HG02759 (cell line): Measurements from ENCODE around the gene SPRED3.

Experiments used
- ATAC-seq: cut with Tn5 transposase; IDR thresholded peaks from one replicate; pipeline ENCODE4 v1.9.1; 2021; ENCODE audit warnings: mild to moderate bottlenecking, moderate library complexity; ENCODE audit not compliant: unreplicated experiment

The SPRED3 gene

DNA sequence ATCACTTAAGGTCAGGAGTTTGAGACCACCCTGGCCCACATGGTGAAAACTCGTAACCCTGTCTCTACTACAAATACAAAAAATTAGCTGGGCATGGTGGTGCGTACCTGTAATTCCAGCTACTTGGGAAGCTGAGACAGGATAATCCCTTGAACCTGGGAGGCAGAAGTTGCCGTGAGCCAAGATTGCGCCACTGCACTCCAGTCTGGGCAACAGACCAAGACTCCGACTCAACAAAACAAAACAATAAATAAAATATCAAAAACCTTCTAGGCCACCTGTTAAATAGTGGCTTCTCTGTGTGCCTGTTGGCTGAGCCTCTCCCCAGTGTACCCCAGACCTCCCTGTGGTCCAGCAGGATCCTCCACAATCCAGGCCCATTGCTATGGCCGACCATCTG, 17.4 kb upstream of the SPRED3 start:
- no peak for ATAC-seq

DNA sequence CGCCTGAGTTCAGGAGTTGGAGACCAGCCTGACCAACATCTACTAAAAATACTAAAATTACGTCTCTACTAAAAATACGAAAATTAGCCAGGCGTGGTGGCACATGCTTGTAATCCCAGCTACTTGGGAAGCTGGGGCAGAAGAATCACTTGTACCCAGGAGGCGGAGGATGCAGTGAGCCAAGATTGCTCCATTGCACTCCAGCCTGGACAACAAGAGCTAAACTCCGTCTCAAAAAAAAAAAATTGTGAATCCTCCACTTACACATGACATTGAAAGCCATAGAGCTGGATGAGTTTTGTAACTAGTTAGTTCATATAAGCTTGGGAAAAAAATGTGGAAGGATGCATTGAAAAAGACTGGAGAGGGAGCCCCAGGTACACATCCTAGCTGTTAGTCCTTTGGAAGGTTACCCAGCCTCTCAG, 14.6 kb upstream of the SPRED3 start:
- no peak for ATAC-seq

DNA sequence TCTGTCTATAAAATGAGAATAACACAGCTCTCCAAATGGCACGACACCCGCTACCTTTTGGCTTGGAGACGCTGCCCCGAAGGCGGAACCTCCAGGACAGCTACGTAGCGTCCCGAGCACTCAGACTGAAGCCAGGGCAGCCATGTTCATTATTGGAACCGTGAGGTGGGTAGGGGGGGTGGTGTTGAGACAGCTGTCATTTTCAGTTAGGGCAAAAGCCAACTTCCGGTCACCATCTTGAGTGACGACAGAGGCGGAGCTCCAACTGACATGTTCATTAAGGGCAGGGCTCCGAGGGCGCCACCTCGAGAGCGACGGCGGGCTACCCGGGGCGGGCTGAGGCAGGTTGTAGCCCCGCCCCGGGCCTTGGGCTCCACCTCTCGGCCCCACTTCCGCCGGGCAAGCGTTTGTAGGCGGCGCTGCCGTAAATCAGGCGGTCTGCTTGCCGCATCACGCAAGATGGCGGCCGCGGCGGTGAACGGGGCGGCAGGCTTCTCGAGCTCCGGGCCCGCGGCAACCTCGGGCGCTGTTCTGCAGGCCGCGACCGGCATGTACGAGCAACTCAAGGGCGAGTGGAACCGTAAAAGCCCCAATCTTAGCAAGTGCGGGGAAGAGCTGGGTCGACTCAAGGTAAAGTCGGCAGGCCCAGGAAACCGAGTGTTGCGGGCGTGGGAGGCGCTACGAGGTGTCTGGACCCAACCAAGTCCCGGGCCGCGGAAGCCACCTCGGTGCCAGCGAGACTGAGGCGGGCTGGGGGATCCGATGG, 14.0 kb upstream of the SPRED3 start, which contains the start of gene PSMD8:
TSS of gene PSMD8 (plus strand) at position 240 of the 766 bp plus-strand sequence. CDS start at position 271, 31 bp downstream.
- ATAC-seq: peak; percentile 95

DNA sequence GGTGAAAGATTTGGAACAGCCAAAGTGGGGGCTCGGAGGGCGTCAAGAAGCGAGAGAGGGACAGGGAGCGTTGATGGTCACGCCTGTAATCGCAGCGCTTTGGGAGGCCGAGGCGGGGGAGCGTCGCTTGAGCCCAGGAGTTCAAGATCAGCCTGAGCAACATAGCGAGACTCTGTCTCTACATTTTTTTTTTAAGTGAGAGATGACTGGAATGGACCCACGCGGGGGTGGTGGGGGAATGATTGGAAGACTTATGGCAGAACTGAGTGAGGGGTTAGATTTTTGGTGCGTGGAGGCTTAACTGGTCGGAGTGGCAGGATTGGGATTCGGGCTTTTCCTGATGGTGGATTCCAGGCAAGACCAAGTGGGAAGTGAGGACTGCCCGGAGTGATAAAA, 13.4 kb upstream of the SPRED3 start:
- ATAC-seq: peak; percentile 1

DNA sequence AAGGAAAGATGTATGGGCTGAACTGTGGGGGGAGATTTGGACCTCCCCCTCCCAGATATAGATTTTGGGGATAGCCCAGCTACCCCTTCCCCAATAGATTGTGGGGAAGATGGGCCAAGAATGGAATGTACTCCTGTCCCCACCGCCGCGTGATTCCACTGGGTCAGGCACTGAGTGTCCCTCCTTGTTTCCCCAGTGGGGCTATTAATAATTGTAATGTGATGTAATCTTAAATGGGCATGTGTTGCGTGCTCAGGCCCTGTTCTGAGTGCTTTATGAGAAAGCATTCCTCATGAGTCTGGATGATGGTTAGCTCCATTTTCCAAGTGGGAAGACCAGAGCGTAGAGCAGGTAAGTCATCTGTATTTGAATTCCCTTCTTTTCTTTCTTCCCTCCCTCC, 12.7 kb upstream of the SPRED3 start:
- no peak for ATAC-seq

DNA sequence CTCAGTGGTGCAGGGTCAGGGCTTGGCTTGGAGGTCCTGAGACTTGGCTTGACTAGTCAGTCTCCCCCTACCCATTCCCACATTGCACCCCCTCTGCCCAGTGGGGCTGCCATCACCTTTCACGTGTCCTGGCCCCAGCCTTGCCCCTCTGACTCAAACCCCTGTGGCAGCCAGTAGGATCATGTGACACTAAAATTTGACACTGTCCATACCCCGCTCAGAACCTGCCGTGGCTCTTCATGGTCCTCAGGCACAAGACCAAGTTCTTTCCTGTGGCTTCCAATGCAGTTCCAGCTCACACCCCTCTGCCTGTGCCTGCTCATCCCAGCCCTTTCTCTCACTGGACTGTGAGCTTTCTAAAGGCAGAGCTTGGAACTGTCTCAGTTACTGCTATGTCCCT, 11.9 kb upstream of the SPRED3 start:
- no peak for ATAC-seq

DNA sequence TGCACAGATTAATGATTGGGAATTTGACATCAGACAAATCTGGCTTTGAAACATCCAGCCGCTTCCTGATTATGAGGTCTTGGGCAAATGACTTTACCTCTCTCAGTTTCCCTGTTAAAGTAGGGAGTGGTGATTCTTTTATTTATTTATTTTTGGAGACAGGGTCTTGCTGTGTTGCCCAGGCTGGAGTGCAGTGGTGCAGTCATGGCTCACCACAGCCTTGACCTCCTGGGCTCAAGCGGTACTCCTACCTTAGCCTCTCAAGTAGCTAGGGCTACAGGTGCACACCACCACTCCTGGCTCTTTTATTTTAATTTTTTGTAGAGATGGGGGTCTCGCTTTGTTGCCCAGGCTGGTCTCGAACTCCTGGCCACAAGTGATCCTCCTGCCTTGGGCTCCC, 11.4 kb upstream of the SPRED3 start:
- no peak for ATAC-seq

DNA sequence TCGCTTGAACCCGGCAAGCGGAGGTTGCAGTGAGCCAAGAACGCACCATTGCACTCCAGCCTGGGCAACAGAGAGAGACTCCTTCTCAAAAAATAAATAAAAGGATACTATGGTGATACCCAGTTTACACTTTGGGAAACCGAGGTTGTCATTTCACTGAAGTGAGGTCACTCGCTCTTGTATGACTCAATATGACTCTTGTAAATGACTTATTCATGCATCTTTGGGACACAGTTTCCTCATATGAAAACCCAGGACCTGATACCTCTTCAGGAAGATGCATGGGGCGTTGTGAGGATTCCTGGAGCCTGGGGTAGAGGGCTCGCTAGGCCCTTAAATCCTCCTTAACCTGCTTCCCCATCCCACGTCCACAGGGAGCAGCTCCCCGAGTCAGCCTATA, 9.6 kb upstream of the SPRED3 start:
- ATAC-seq: no peak

DNA sequence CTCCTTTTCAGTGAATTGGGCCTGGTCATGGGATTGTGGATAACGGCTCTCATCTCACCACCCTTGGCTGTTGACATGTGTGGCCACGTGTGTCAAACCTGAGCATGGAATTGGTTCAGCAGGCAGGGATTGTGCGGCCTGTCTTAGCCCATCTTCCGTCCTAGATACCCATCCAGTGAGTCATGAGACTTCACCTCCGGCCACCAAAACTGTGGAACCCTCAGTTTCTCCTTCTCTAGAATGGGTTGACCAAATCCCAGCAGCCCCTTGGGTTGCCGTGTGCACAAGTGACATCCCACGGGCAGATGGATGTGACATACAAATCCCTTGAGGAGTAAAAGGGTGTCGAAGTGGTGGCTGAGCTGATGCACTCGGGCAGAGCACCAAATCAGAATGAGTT, 7.4 kb upstream of the SPRED3 start:
- ATAC-seq: no peak

DNA sequence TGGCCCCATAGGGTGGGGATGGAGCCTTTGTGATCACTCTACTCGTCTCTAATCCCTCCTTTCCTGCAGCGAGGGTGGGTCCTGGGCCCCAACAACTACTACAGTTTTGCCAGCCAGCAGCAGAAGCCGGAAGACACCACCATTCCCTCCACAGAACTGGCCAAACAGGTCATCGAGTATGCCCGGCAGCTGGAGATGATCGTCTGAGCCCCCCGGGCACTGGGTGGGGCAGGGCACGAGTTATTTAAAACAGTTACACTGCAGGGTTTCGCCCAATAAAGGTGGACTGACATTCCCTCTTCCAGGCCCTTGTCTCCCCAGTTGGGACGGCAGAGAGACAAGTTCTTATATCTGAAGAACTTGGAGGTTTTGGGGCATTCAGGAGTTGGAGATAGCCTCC, 5.3 kb upstream of the SPRED3 start:
- no peak for ATAC-seq

DNA sequence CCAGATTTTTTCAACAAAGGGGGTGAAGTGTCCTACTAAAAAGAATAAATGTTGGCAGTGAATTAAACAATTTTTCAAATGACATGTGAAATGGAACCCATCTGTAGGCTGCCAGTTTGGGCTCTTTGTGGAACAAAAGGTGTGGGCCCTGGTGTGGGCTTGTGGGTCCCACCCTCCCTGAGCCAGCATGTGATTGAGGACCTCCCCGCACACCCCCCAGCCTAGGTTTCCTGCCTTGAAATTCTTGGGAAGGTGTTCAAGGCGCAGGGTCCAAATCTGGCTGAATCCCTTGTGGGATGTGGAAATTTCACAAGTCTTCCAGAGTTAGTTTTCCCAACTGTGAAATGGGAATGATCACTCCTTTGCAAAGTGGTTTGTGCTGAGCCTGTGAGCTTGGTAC, 4.8 kb upstream of the SPRED3 start:
- ATAC-seq: no peak

DNA sequence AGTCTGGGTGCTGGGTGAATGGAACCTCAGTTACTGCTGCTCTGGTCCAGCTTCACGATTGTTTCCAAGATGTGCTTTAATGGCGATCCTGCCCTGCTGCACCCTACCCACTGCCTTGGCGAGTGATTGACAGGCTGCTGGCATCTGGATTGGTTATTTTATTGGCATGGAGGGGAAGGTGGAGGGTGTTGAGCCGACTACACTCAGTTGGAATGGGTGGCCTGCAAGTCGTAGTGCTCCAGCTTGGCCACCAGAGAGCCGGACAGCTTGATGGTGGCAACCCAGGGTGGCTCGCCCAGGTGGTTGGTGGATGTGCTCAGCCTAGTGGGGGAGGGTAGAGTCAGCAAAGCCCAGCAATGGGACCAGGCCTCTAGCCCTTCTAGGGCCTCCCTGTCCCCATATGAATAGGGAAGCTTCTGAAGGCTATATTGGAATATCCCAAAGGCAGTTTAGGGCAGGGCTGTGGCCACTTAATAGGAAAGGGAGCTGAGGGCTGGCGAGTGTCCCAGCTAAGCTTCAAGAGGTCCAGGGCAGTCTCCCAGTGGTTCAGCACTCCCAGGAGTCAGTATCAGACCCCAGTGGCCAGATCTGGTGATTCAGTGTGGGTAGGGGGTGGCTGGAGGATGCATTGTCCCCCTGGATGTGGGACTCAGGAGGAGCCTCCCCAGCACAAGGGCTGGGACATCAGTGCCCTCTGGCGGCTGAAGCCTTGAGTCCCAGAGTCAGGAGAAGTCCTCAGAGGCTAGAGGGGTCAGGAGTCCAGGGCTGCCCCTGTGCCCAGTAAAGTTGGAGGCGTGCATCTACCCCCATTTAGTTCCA, 4.1 kb upstream of the SPRED3 start:
- ATAC-seq: no peak

DNA sequence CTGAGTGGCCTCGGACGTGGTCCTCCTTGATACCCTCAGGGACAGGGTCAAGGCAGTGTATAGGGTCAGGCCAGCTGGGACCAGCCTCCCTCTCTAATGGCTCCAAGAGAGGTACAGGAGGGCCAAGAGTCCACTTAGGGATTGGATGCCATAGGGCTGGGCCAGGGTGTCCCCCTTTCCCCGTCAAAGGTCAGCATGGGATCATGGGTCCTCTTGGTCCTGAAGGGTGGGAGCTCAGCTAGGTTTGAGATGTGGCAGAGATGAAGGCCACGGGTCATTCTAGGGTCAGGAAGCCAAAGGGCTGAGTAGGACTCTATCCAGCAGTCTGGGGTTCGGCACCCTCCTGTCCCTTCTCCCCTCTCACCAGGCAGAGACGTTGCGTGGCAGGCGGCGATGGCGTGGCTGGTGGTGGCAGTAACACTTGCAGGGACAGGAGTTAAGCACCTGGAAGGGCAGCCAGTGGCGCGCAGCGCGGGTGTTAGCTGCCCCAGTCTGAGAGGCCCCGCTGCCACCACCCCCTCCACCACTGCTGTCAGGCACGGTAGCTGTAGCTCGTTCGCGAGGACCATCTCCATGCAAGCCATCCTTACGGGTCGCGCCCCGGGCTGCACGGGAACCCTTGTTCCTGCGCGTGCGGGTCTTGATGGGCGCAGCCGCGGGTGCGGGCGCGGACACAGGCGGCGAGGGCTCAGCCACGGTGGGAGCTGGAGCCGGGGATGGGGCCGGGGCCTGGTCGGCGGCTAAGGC, 3.3 kb upstream of the SPRED3 start:
- no peak for ATAC-seq

DNA sequence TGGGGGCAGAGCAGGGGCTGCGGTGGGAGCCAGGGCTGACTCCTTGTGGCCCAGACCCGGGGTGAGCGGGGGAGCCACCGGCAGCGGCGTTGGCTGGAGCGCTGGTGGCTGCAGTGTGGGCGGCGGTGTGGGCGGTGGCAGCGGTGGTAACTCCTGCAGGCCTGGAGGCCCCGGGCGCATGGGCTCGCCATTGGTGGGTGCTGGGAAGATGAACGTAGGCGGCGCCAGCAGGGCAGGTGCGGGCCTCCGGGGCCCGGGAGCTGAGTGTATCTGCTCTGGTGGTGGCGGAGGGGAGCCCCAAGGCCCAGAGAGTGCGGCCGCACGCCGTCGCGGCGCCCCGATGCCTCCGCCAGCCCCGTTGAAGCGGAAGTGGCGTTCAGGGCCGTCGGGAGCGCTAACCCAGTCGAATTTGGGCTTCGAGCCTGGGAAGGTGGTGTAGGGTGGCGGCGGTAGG, 2.7 kb upstream of the SPRED3 start:
- no peak for ATAC-seq

DNA sequence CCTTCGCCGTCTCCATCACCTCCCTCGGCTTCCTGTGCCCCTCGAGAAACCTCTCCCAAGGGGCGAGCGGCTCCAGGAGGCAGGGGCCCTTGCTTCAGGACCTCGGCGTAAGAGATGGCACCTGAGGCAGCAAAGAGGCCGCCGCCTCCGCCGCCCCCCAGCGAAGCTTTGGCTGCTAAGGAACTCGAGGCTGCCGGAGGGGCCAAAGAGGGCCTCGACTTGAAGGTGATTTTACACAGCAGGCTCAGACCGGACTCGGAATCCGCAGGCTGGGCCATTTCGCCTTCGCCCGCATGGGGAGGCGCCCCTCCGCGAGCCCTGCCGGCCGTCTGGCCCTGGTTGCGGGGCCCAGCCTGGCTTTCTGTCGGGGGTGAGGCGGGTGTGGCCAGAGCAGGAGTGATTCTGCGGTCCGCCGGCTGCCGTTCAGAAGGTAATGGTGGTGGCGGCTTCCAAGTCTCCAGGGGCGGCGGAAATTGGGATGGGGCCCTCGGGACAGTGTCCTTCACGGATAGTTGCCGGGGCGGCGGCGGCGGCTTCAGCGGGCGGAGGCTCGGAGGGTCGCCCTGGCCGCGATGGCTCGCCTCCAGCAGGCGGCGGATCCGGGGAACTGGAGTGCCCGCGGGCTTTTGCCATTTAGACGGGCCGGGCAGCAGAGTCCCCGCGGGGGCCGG, 2.1 kb upstream of the SPRED3 start:
- no peak for ATAC-seq

DNA sequence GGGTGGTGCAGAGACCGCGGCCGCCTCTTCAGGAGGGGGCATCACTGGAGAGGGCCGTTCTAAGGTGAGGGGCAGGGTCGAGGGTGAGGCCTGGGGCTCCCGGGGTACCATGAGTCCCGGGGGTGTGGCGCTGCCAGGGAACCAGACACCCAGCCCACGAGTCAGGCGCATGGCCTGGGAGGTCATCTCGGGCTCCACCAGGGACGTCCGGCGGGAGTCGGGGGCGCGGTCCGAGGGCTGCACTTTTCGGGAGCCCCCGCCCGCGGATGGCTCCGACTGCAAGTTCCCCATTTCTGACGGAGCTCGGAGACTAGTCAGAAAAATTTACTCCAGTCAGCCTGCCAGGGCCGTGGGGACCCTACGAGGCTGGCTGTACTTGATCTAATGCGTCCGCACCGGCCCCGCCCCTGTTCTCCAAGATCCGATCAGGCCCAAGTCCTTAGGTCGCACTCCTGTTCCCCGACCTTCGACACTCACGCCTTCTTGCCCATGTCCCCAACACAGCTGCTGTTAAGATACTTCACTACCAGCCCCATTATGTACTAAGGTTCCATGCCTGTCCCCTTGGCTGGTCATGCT, 1.4 kb upstream of the SPRED3 start:
- ATAC-seq: no peak

DNA sequence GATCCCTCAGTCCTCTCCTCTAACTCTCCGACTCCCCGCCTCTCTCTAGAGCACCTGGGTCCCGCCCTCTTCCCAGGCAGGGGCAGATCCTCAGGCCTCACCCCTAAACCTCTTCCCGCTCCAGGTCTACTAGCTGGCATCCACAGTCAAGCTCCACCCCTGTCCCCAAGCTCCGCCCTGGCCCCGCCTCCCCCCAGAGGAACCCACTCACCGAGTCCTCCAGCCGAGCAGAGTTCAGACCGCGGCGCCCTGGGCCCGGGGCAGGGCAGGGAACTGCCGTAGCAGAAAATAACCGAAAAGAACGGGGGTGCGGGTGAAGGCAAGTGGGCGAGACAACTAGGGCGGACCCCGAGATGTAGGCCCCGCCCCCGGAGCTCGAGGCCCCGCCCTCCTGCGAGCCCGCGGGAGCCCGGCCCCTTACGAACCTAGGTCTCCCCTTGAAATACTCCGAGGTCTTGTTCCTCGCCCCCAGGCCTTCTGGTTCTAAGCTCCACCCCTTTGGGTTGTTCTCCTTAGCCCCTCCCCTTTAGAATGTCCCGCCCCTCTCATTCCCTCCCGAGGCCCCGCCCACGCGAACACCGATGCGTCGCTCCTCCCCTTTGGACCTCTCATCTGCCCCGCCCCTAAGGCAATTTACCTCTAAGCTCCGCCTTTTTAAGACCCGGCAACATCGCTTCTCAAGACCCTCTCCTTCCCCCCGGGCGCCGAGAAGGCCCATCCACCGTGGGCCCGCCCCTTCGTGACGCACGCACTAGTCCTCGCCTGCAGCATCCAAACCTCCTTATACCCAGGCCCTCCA, 748 bp upstream of the SPRED3 start, which contains the start of gene GGN:
TSS of gene GGN (minus strand) at position 485 of the 799 bp plus-strand sequence. CDS start 773 bp downstream, outside the sequence.
- peak; percentile 58 for ATAC-seq

DNA sequence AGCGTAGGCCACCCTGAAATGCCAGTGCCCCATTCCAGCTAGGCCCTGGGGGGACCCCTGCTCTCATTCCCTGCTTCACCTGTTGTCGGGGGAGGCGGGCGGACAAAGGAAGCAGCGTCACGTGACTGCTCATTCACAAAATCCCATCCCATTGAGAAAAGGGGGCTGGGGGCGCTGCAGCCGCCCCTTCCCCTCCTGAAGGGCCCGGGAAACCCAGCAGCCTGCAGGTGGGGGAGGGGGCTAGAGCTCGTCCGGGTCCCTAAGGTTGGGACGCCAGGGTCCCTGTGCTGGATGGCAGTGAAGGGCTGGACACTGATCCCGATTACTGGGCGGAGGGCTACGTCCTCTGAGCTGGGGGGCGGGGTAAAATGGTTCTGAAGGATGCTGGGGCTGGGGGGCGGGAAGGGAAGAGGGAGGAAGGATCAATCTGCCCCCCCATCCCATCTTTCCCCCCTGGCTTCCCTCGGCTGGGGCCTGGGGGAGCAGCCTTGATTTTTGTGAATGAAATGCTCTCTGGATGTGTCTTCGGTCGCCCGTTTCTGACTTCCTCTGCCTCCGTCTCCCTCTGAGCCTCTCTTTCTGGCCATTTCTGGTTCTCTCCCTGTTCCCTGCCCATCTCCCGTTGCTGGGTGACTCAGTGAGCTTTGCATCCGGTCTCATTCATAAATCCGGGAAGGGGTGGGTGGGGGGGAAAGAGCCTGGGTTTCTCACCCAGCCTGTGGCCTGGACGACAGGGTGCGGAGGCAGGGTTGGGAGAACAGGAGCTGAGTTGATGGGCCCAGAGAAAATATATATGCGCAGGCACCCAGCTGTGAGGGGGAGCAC, 816 bp downstream of the SPRED3 start:
- ATAC-seq: no peak
